NCI-H82 treated with DMSO at 0.1 percent for 48 hours (cell line): ENCODE data around the gene SRPRB.
"Not testable (repeated sequence)": the region's sequence is repeated elsewhere in the genome, so short reads cannot be mapped to it uniquely, and the experiment has no call there.

Source experiments
- DNase-seq: peaks from one replicate; lab custom pipeline; 2025; ENCODE audit not compliant: unreplicated experiment; lab: John Stamatoyannopoulos, UW

The SRPRB gene

DNA sequence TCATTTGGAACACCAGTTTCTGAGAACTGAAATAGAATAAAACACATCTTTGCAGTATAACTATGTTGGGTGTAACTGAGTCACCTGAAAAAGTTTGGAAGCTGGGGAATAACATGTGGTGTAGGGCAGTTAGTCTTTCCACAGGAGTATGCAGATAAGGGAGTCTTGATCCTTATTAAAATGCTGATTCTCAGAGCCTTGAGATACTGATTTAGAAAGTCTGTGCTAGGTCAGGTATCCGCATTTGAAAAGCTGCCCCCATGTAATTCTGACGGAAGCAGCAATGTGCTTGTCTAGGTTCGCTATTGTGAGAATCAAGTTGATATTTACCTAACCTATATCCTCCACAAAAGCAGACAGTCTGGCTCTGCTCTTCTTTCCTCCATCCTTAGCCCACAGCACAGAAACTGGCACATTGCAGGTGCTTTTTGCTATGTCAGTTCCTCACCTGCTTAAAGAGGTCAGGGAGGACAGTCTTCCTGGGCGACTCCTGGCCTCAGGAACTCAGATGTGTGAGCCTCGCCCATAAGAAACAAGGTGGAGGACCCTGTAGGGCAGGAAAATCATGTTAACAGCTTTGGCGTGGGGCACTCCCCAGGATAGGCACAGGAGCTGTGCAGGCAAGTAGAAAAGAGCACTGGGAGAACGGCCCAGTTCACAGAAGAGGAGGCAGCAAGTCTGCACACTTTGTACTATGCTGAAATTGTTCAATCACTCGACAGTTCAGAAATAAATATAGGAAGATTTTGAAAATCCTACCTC lies 27.6 kb upstream of the SRPRB start:
- no peak for DNase-seq

DNA sequence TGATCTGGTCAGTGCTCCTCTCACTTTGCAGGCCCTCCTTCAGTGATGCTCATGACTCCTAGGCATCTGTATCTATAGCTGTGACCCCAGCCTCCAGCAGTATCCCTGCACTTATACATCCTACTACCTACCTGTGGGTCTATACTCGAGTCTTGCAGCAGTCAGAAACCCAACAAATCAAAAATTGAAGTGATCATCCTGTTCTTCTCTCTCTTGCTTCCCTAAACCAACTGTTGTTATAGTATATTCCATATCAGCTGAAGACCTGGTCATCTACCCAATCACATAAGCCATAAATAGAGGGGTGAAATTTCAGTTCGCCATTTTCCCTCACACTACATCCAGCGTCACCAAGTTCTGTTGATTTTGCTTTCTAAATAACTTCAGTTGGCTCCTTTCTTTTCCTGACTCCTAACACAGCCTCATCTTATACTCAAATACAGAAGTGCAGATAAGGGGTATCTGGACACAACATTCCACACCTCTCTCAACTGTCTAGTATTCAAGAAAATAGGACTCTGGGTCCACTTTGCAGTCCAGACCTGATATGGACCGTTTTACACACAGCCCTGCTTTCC lies 25.9 kb upstream of the SRPRB start:
- DNase-seq = no peak

DNA sequence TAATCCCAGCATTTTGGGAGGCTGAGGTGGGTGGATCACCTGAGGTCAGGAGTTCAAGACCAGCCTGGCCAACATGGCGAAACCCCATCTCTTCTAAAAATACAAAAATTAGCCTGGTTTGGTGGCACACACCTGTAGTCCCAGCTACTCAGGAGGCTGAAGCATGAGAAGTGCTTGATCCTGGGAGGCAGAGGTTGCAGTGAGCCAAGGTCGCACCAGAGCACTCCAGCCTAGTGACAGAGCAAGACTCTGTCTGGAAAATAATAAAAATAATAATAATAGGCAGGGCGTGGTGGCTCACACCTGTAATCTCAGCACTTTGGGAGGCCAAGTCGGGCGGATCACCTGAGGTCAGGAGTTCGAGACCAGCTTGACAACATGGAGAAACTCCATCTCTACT lies 24.9 kb upstream of the SRPRB start:
- not testable (repeated sequence) for DNase-seq

DNA sequence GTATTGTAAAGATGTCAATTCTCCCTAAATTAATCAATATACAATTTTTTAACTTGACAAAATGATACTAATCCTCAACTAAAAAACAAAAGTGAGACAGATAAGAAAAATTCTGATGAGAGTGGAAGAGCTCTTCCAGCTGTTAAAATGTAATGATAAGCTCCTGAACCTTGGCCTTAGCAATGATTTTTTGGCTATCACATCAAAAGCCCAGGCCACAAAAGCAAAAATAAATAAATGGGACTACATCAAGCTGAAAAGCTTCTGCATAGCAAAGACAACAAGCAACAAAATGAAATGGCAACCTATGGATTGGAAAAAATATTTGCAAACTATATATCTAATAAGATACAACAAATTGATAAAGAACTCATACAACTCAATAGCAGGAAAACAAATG lies 24.0 kb upstream of the SRPRB start:
- DNase-seq = no peak

DNA sequence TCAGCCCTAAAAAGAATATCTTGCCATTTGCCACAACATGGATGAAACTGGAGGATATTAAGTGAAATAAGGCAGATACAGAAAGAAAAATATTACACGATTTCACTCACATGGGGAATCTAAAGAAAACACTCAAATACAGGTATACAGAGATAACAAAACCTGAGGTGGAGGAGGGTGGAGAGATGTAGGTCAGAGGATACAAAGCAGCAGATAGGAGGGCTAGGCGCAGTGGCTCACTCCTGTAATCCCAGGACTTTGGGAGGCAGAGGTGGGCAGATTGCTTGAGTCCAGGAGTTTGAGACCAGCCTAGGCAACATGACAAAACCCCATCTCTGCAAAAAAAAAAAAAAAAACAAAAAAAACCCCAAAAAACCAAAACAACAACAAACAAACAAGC lies 23.2 kb upstream of the SRPRB start:
- DNase-seq = no peak

DNA sequence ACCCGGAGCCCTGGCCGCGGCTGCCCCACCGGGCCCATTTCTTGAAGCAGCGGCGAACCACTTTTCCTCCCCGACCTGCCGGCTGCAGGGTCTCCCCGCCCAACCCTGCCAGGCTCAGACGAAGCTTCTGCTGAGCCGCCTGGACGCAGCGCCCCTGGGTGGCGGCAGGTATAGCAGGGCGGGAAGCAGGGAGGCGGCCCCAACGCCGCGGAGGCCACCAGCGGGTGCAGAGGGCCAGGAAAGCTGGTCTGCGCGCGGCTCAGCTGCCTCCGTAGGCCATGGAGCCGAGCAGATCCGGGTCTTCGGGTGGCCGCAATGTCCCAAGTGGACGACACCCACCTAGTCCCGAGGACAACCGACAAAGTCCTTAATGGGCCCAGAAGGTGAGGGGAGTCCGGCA lies 21.9 kb upstream of the SRPRB start:
- no peak for DNase-seq

DNA sequence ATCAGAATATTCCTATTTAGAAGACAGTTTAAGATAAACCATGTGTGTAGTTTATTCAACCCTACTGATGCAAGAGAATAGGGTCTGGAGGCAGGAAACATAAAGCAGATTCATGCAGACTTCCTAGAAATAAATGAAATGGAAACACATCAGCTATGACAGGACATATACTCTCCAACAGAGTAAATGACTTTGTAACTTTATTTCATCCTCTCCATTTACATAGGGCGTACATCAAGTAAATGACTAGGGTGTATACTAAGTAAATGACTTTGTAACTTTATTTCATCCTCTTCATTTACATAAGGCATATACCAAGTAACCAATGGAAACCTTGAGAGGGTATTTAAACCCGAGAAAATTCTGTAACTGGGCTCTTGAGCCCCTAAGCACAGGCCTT lies 17.6 kb upstream of the SRPRB start:
- no peak for DNase-seq

DNA sequence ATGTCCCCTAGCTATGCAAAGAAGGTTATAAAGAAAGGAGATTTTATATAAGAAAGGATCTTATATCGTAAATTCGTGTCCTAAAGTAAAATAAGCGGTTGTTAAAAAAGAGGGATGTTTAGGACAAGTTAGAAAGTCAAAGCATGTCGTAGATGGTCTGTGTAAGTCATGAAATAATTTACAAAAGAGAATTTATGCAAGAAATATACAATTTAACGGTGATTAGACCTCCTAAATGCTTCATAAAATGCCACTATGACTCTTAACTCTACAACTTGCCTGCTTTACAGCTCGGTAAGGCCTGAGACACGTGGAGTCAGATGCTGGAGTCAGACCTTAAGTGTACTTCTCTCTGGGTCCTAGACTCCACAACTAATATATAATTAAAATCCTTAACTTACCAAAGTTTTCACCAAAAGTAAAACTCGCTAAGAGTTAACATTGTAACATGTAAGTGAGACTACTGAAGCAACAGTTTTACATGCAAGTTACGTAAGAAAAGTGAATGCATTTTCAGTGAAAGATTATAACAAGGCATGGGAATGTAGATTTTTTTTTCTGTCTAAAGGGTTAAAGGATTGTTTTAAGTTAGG lies 13.3 kb upstream of the SRPRB start:
- DNase-seq = no peak

DNA sequence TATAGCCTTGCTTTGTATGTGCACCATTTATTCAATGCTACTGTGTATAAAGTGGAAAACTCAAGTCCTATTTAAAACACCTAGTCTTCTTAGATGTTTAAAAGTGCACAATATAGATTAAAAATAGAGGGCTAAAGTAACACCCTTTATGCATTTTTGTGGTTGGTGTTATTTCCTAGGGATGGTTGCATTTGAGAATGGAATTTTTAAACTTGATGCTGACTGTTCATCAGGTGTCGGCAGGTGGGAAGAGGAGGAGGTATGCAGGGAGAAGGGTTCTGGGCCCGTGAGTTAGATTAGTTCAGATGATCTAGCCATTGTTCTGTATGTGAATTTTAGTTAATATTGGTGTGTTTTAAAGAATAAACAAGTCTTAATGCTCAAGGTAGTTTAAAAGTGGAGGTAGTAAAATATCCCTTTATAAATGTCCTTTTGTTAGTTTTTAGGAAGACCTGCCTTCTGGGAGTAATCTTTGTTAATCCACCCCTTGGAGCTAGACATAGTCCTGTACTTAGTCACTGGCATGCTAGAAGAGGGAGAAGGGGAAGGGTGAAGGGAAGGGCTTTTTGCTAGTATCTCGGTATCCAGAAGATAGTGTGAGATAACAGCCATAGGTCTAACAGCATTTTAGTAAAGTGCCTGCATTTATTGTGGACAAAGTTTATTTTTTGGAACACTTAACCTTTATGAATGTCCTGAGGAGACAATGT lies 8.1 kb upstream of the SRPRB start:
- no peak for DNase-seq

DNA sequence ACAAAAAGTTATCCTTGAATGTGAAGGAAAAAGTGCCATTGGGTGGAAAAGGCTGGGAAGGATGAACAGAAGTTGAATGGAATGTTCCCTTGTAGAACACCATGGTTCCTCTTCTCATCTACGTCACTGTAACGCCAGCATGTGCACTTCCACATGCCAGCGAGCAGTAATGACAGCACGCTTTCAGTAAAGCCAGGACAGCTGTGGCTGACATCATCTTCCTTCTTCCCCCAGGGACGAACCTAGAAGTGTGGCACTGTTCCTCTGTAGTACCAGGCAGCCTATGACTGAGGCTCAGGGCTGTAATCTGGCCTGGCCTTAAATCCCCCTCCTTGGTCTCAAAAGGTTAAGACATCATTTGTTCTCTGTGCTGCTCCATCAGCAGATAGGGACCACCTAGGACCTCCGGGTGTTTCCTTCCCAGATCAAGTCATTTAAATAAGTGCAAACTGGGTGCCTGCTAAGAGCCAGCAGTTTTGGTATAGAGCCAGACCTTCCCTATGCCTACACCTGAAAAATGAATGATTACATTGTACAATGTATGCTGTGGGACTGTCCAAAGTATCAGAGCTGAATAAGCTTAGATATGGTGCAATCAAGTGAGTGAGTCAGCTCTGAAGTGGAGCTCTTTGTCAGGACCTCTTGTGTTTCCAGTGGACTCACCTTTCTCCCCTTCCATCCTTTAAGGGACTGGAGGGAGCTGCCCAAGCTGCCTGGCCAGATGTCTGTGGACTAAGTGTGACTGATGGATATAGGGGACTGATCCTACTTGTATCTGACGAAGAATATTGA lies 5.6 kb upstream of the SRPRB start:
- DNase-seq = no peak

DNA sequence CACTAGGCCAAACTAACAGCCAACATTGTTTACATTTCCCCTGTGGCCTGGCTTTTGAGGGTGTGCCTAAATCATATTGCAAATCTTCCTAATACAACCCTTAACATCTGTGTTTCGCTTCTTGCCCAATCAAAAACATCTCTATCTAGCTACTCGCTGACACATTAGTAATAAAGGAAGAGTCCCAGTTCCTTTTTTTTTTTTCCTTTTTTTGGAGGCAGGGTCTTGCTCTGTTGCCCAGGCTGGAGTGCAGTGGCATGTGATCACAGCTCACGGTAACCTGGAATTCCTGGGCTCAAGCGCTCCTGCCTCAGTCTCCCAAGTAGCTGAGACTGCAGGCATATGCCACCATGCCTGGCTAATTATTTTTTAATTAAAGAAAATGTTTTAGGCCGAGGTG lies 2.1 kb upstream of the SRPRB start:
- DNase-seq = no peak

DNA sequence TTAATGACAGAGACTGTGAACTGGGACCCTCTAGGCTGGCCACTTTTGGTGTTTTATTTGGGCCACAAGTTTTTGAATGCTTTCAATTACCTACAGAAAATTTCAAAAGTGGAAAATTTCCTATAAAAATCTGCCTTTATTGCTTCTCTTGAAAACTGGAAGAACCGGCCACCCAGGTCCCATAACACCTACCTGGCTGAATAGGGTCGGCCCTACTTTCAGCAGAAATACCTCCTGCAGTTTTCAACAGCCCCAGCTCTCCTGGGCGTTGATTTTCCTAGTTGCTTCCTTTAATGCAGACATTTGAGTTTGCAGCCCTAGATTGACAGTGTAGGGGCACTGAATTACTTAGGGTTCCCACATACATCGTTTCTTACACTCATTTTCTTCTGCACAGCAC lies 719 bp upstream of the SRPRB start:
- DNase-seq = no peak

DNA sequence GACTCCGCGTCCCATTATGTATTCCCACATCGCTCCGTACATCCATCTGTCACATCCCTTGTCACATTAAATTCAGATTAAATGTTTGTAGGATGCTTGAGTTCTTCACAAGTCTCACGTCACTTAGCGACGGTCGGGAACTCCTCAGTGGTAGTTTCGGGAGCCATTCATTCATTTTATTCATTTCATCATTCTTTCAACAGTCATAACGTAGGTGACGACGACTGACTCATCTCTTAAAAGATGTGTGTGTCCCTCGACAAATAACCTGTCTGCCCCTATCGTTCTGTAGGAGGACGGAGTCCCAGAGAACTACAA lies 272 bp upstream of the SRPRB start:
- no peak for DNase-seq

DNA sequence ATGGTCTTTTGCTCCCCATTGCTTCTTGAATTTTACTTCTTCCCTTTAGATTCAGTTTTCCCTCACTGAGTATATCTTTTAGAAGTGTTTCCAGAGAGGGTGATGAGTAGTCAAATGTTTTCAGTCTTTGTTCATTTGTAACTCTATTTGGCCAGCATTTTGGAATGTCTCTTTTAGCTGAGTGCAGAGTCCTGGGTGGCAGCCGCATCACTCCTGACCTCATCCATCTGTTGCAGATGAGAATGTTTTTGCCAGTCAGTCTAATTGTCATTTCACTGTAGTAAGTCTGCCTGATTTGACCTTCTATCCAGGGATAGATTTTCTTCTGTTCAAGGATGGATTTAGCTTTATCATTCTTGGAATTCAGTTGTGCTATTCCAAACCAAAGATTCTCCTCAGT lies 7.3 kb downstream of the SRPRB start:
- no peak for DNase-seq

DNA sequence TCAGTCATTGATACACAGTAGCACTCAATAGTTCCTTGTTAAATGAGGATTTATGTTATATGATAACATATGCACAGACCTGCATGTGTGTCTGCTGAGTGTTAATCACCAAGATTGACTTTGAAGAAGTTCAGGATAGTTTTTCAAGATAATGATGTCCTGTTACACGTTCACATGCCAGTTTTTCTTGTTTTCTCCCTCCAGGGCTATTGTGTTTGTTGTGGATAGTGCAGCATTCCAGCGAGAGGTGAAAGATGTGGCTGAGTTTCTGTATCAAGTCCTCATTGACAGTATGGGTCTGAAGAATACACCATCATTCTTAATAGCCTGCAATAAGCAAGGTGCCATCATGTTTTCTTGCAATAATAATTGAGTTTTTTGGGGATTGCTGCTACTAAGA lies 9.8 kb downstream of the SRPRB start:
- no peak for DNase-seq

DNA sequence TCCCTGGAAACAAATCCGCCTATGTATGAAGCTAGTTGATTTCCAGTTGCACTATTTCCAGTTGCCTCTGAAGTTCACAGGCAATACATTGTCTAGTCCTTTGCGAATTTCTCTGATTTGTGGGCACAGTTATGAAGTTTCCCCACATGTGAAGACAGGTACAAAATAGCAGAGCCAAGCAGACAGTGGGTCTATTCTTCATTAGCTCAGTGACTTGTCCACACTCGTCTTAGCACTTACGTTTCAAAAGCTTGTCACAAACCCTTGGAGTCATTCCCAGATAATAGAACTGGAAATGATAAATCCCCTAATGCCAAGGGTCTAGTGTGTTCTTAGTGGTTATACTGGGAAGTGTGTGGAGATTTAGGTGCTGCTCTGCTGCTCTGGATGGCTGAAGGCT lies 14.5 kb downstream of the SRPRB start:
- no peak for DNase-seq

DNA sequence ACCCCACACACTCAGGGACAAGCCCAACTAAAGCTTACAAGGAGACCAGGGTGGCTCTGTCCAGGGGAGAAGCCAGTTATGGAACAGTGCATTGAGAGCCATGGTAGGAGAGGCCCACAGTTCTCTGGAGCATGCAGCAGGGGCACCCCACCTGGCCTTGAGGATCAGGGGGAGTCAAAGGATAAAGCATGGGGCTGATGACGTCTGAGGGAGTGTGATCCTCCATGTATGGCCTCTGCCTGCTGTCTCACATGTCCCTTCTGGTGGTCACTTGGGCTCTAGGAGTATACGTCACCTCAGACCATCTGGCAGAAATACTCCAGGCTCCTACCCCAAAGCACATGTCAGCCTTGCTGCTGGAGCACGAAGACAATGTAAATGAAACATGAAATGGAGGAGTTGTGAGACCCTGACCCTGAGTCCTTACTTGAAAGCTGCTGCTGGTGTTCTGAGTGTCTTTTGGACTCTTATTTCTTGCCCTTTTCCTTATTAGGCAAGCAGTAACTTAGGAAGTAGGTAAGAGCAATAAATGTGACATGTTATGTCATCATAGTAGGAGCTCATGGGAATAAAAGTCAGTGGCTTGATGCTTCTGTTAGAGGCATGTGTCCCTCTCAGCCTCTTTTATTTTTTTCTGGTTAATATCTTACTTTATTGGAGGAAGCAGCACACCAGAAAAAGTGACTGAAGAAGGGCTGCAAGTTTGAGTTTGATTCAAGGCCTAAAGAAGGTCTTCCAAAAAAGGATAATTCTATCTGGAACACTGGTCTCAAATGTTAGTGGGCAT lies 15.5 kb downstream of the SRPRB start:
- no peak for DNase-seq

DNA sequence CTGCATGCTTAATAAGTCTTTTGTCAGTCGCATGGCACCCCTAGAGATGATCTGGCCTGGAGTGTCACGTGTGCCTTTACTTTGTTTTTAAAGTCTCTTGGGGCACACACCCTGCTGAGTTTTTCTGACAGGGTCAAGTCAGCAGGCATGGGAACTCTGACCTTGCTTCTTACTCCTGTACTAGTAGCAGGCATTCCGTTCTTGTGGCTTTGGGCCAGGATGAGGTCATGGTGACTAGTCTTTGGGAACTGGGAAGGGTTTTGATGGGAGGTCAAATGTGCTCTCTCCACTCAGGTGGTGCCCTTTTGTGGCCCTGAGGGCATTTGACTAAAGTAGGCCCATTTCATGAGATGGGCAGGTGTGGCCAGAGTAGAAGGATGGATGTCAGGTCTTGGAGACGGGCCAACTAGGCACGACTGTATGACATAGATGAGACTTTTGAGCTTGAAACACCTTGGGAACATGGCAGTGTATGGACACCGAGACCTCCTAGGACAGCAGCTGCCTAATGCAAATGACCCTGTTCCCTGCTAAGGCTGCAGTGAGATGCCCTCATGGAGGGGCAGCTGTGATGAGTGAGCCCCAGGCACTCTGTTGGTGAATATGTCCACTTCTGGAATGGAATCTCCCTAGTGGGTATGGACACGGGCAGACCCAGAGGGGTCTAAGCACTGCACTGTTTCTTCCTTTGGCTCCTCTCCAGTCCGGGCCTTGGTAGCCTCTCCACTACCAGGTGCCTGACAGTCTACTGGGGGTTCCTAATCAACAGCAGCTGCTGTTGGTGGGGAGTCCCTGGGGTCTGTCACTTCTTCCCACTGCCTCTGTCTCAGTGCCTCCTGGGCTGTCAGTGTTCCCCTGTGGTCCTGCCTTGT lies 16.4 kb downstream of the SRPRB start:
- no peak for DNase-seq

DNA sequence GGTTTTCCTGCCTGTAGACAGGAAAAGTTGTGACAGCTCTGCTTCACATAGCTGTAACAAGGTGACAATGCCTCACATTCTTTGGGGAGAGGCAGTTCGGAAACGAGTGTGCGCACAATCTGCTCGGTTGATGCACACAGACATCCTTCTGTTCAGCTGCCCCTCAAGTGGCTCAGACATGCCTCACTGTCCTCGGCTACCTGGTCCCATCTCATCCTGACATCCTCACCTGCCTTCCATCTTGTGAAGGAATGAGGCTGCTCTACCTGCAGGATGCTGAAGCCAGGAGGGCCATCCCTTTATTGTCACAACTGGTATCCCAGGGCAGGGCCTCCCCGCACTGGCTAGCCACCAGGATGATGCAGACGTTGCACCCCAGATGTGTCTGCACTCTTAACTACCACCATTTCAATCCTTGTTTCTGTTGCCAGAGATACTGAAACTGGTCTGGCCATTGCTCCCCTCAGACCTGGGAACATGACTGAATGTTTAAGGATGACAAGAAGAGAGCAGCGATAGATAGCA lies 19.4 kb downstream of the SRPRB start:
- no peak for DNase-seq
